Psoas muscle (tissue), 8 donors: ENCODE measurements around the gene MEP1B. TPM values are rescaled to one million over a fixed set of nuclear protein-coding genes. Genes with fewer than 3 reads are reported as not detected.

ENCODE experiments used
- ATAC-seq, 4 donors: fragments of 200-7000 bp; cut with Tn5 transposase; one replicate each; pipeline ENCODE4 v1.9.1; 2020; ENCODE audit warnings: moderate library complexity in 3 of 4, mild to moderate bottlenecking in 2 of 4
- DNase-seq, 2 donors: peaks; one replicate each; pipeline ENCODE4 v3.0.0-alpha.2; 2020
- H3K27ac ChIP-seq: fragments of 200-600 bp; one replicate; pipeline ENCODE4 v1.8.0; 2022
- H3K27me3 ChIP-seq, 3 donors: fragments of 200-600 bp in 1 of 3; one replicate each; pipeline versions ENCODE4 v1.6.1 to v1.8.0; 2013 to 2022; ENCODE audit warnings: low read length in 2 of 3, mild to moderate bottlenecking in 2 of 3, moderate library complexity in 1 of 3; ENCODE audit not compliant: insufficient read depth in 3 of 3
- H3K36me3 ChIP-seq, 2 donors: fragments of 200-600 bp in 1 of 2; one replicate each; pipeline versions ENCODE4 v1.6.1 to v1.8.0; 2013 to 2022; ENCODE audit warnings: low read depth in 1 of 2, mild to moderate bottlenecking in 1 of 2, moderate library complexity in 1 of 2; ENCODE audit not compliant: insufficient read depth in 1 of 2
- H3K4me1 ChIP-seq: fragments of 200-600 bp; one replicate; pipeline ENCODE4 v1.8.0; 2022
- H3K4me3 ChIP-seq: fragments of 200-600 bp; one replicate; pipeline ENCODE4 v1.8.0; 2022; ENCODE audit warnings: mild to moderate bottlenecking
- H3K9me3 ChIP-seq: fragments of 200-600 bp; one replicate; pipeline ENCODE4 v1.8.0; 2022
- CTCF ChIP-seq: fragments of 200-600 bp; IDR thresholded peaks from one replicate; pipeline ENCODE4 v1.8.0; 2022; ENCODE audit warnings: antibody characterized with exemption
- WGBS, 3 donors: extraction: QIAGEN DNeasy Blood & Tissue Kit; methylation state at CpG; one replicate each; pipeline versions ENCODE4 v1.1.6 to v1.1.7; 2013; 5-methylcytosine and 5-hydroxymethylcytosine counted together
- intact Hi-C, 2 donors: fragments of 100-400 bp; cut with DNase I; formaldehyde crosslinking; loops; one replicate each; pipeline versions ENCODE4 v1.11.0 to v1.14.2; 2022
- polyA plus RNA-seq, 3 donors: library from polyadenylated mRNA; stranded (reverse); fragments of 200-250 nt; gene quantifications; one replicate each; pipeline ENCODE4 v1.2.3, GENCODE V29; 2013
- total RNA-seq, 4 donors: library from RNA; stranded (reverse); fragmentation: NEBNext Ultra II Directional in 2 of 4; extraction: Animal tissue kit (Norgen Biotek cat#: 25700) in 2 of 4; gene quantifications; one replicate each; pipeline versions ENCODE4 v1.2.1 to v1.2.4, GENCODE V29; 2021 to 2023
- donor health status: healthy with polysubstance abuse.
- donor health status: DM: no; HTN: no; CAD: no; lungs with moderate emphysema.
- donor health status: Bipolar disorder and iron deficiency.
- donor health status: healthy.
- donor health status: DM: yes; HTN: yes; CAD: no.
- donor health status: DM: no; HTN: no; CAD: no.
- donor health status: DM: no; HTN: no; CAD: no.
- donor health status: DM: yes; HTN: yes; CAD: no.

Gene MEP1B
- total and polyA plus RNA-seq, 7 donors = 0.16 to 0.38 TPM; not detected in 5

DNA sequence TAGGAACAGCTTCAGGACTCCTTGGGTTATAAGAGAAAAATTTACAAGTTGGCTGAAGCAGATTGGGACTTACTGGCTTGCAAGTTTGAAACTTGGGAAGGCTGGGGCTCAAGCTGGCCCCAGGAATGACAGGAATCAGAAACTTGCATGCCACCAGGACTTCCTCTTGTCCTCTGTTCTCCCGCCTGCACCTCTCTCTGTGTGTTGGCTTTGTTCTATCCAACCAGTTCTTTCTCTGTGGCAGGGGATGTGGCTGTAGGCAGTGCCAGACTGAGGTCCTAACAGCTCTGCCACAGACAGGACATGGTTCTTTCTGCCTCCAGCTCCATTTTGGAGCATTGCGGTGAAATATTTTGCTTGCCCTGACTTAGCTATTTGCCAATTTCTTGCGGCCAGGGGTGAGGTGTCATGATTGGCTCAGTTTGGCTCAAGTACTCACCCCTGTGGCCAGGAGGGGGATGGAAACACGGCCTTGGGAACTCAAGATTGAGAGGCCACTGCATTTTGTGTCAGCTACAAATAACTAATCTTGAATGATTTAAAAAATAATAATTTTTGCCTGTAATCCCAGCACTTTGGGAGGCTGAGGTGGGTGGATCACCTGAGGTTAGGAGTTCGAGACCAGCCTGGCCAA lies 48.9 kb downstream of the MEP1B start:
- intact Hi-C loops = no loop called here
- TF ChIP-seq CTCF = no peak
- ATAC-seq (no peak), DNase-seq (no peak)
- 89 to 93% (median 91%) methylated on average over 5 of the region's 5 CpGs for WGBS, 3 donors
- H3K36me3 ChIP-seq = no peaks in the 10 kb centered on the region
- H3K27ac ChIP-seq = no peak overlapping the region
- no peak overlapping the region for H3K4me3 ChIP-seq
- no peaks in the 10 kb centered on the region for H3K4me1 ChIP-seq
- no peaks in the 10 kb centered on the region for H3K9me3 ChIP-seq
- H3K27me3 ChIP-seq = no peaks in the 10 kb centered on the region

DNA sequence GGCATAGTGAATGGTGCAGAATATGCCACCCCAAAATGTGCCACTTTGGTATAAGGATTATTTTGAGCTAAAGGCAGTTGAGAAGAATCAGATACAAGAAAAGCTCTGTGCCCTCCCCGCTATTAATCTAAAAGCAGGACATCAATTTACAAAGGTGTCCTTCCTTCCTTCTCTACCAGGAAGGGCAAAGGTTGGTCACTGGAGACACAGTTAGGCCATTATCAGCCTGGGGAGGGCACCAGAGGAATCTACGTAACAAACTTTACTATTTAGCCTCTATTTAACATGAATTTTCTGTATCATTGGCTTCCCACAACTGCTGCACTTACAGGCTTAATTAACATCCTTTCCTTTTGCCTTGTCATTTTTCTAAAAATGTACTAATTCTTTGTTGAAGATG lies 52.6 kb downstream of the MEP1B start:
- H3K4me1 ChIP-seq = no peaks in the 10 kb centered on the region
- ATAC-seq (no peak), DNase-seq (no peak)
- no peaks in the 10 kb centered on the region for H3K36me3 ChIP-seq
- no peaks in the 10 kb centered on the region for H3K27me3 ChIP-seq
- no peak for TF ChIP-seq CTCF
- no peak overlapping the region for H3K4me3 ChIP-seq
- WGBS, 3 donors = 84 to 90% (median 89%) methylated on average over 2 of the region's 2 CpGs
- H3K9me3 ChIP-seq = no peaks in the 10 kb centered on the region
- H3K27ac ChIP-seq = no peak overlapping the region
- intact Hi-C loops = no loop called here

- no peak overlapping the region for H3K4me3 ChIP-seq
- no peaks in the 10 kb centered on the region for H3K36me3 ChIP-seq
- no peaks in the 10 kb centered on the region for H3K27me3 ChIP-seq
- no peak for ATAC-seq
- no peaks in the 10 kb centered on the region for H3K9me3 ChIP-seq
- DNase-seq = no peak
- 38 to 47% (median 39%) methylated on average over 6 of the region's 6 CpGs for WGBS, 3 donors
- intact Hi-C loops = no loop called here
- no peak overlapping the region for H3K27ac ChIP-seq
- TF ChIP-seq CTCF = no peak
- H3K4me1 ChIP-seq = no peaks in the 10 kb centered on the region
These were observed 53.5 kb downstream of the MEP1B start for GRCh38 chr18:32243358-32243757.

DNA sequence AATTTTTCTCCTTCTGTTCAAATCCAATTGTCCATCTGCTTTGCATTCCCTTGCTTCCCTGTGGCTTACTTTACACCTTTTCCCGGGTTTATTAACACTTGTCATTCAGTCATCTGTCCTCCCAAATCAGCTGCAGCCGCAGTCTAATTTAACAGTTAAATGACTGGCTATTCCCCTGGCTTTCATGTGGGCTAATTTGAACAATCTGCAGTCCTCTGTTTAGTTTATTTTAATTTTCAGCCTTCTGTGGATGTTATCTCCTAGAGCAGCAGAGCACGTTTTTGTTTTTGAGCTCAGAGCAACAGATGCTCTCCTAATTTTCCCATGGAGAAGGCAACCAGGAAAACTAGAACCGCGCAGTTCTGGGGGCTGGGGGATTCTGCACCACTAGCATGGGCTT lies 55.0 kb downstream of the MEP1B start:
- Histone ChIP-seq H3K9me3 (no peaks in the 10 kb centered on the region), H3K36me3 (no peaks in the 10 kb centered on the region), H3K4me1 (no peaks in the 10 kb centered on the region), H3K27ac (no peak overlapping the region), H3K27me3 (no peaks in the 10 kb centered on the region), H3K4me3 (no peak overlapping the region)
- WGBS, 3 donors = 65 to 71% (median 67%) methylated on average over 5 of the region's 5 CpGs
- ATAC-seq (no peak), DNase-seq (no peak)
- no peak for TF ChIP-seq CTCF
- intact Hi-C loops = no loop called here
